Panc1 (cell line): Measurements from ENCODE around the gene KLHL30. TPM values are rescaled to one million over a fixed set of nuclear protein-coding genes. Genes with fewer than 3 reads are reported as not detected.

ENCODE experiments used
- ATAC-seq: fragments of 200-7000 bp; cut with Tn5 transposase; 2 replicates; pipeline ENCODE4 v1.9.1; 2020; ENCODE audit warnings: mild to moderate bottlenecking, moderate library complexity
- BruUV-seq: library from RNA; stranded (reverse); fragments of 400-500 nt; replicated peaks from 2 replicates; lab custom pipeline; 2021; lab: Mats Ljungman, UMichigan
- CTCF ChIA-PET: fragments of 300-600 bp; sonication (Branson Sonifier 250); formaldehyde crosslinking; loops from one replicate; lab custom pipeline; 2022; ENCODE audit warnings: antibody characterized with exemption; lab: Charles Lee
- POLR2A ChIA-PET: fragments of 300-600 bp; sonication (Branson Sonifier 250); formaldehyde crosslinking; loops from one replicate; lab custom pipeline; 2022; ENCODE audit warnings: antibody characterized with exemption; lab: Charles Lee
- DNase-seq: peaks from one replicate; pipeline ENCODE4 v3.0.0-alpha.2; 2010; ENCODE audit warnings: low read depth, low spot score
- H3K27ac ChIP-seq: 2 replicates; pipeline ENCODE4 v1.5.1; 2011; ENCODE audit warnings: mild to moderate bottlenecking, low read length, inconsistent platforms
- H3K27me3 ChIP-seq: fragments of 200-500 bp; sonication (Bioruptor generic); 2 replicates; pipeline ENCODE4 v1.6.0; 2014; ENCODE audit warnings: low read length, inconsistent platforms; ENCODE audit not compliant: control insufficient read depth, insufficient read depth
- H3K36me3 ChIP-seq: fragments of 200-500 bp; sonication (Bioruptor generic); 2 replicates; pipeline ENCODE4 v1.5.1; 2014; ENCODE audit warnings: inconsistent platforms, mild to moderate bottlenecking, low read length, moderate library complexity; ENCODE audit not compliant: control insufficient read depth, insufficient read depth
- H3K4me1 ChIP-seq: 2 replicates; pipeline ENCODE4 v1.5.1; 2011; ENCODE audit warnings: inconsistent platforms, mild to moderate bottlenecking, low read length, moderate library complexity; ENCODE audit not compliant: control insufficient read depth, insufficient read depth
- H3K4me3 ChIP-seq, 2 experiments: 2 replicates each; pipeline ENCODE4 v1.5.1; 2011 to 2012; ENCODE audit warnings: low read depth in 2 of 2, low read length in 2 of 2, mild to moderate bottlenecking in 2 of 2, inconsistent platforms in 1 of 2, moderate library complexity in 1 of 2
- H3K9me3 ChIP-seq: fragments of 200-500 bp; sonication (Bioruptor generic); 2 replicates; pipeline ENCODE4 v1.5.1; 2014; ENCODE audit warnings: low read depth, mild to moderate bottlenecking, inconsistent platforms, low read length, moderate library complexity; ENCODE audit not compliant: control insufficient read depth, insufficient read depth
- POLR2AphosphoS5 ChIP-seq: IDR thresholded peaks from 2 replicates; pipeline ENCODE4 v1.6.1; 2012; ENCODE audit warnings: mild to moderate bottlenecking, low read depth, low read length, moderate library complexity
- SIN3A ChIP-seq: IDR thresholded peaks from 2 replicates; pipeline ENCODE4 v1.6.1; 2012; ENCODE audit warnings: low read depth, mild to moderate bottlenecking, low read length, moderate library complexity, borderline replicate concordance; ENCODE audit not compliant: insufficient read depth
- TCF7L2 ChIP-seq: IDR thresholded peaks from 2 replicates; pipeline ENCODE4 v1.6.1; 2011; ENCODE audit warnings: mild to moderate bottlenecking, low read depth, low read length, inconsistent platforms
- in situ Hi-C: cut with HindIII; loops from 2 replicates; pipeline ENCODE4 v1.10.0; 2016; ENCODE audit warnings: low sequenced_read_pairs, low pct_unique_long_range_greater_than_20kb
- intact Hi-C: fragments of 100-400 bp; cut with micrococcal nuclease; formaldehyde crosslinking; loops from one replicate; pipeline ENCODE4 v1.10.0; 2022; ENCODE audit not compliant: unreplicated experiment
- total RNA-seq: library from RNA; stranded (reverse); gene quantifications from one replicate; pipeline ENCODE4 v1.2.1, GENCODE V29; 2021; ENCODE audit not compliant: unreplicated experiment
- TF ChIP-seq, protein P1 (sequence below): fragments of 450-650 bp; IDR thresholded peaks from 2 replicates; pipeline ENCODE4 v1.5.1; 2017; ENCODE audit warnings: mild to moderate bottlenecking
- TF ChIP-seq, protein P2 (sequence below), 2 experiments: IDR thresholded peaks; 2 replicates each; pipeline ENCODE4 v1.6.1; 2011 to 2012; ENCODE audit warnings: low read depth in 2 of 2, control low read depth in 1 of 2, low read length in 1 of 2, mild to moderate bottlenecking in 1 of 2, moderate library complexity in 1 of 2; ENCODE audit not compliant: insufficient read depth in 1 of 2

Gene KLHL30
- total RNA-seq, 1 experiment from 2014 or later = 0.26 TPM

DNA sequence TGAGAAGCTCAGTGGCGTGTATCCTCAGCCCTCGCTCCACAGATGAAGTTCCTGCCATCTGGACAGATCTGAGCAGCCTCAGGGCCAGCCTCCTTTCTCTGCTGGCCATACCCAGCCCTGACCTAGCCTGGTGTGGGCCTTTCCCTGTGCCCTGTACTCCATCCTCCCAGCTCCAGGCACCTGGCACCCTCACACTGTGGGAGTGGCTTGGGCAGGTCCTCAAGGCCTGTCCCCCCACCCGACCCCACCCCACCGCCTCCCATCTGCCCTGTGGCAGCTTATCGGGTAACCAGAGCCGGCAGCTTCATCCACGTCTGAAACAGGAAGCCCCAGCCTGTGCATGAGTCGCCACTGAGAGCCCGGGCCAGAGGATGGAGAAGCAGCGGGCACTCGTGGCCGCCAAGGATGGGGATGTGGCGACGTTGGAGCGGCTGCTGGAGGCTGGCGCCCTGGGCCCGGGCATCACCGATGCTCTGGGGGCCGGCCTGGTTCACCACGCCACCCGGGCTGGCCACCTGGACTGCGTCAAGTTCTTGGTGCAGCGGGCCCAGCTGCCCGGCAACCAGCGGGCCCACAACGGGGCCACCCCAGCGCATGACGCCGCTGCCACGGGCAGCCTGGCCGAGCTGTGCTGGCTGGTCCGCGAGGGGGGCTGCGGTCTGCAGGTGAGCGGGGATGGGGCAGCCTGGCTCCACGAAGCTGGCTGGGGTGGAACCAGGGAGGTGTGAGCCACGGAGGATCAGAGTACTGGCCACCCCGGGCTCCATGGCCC is 38.2 kb upstream of the KLHL30 start, which contains the start of gene ESPNL:
ESPNL (plus strand) TSS at position 292 of the 772 bp plus-strand sequence; CDS start at position 372, 80 bp downstream.
- no peak for ATAC-seq
- intact Hi-C loops = no loop called here

DNA sequence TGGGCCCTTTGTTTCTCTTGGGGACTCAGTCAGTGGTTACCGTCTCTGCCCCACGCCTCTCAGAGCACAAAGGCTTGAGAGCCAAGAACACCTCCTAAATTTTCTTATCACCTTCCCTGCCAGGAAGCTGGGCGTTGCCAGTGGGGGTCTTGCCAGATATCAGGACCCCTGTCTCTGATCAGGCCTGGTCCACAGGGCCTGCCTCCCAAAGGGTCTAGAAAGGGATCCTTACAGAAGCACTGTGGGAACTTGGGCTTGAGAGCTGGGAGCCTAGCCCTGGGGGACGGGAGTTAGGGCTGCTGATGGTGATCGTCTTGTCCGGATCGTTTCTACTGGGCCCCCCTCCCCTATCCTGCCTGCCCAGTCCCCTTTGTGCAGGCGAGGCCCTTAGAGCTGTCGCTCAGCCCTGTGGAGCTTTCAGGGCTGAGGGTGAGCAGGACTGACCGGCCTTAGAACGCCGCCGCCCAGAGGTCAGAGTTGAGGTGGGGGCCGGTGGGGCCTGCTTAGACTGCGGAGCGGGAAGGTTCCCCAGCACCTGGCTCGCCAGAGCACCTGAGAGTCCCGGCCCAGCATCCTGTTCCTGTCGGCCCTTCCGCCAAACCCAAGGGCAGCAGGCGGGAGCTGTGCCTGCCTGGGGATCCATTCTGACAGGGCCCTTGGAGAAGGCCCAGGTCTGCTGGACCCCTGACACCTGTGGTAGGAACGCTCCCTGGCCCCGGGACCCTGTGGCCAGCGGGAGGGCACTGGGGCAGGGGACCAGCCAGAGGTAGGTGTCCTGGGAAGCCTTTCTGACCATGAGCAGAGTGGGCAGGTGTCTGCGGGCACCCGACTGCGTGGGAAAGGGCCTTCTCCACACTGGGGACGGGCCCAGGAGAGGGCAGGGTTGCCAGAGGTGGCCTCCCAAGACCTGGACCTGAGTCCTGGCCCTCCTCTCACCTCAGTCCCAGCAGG is 37.4 kb upstream of the KLHL30 start:
- Histone ChIP-seq H3K4me1 (peaks cover 7% of the 10 kb centered on the region; the same call in 1 of the 2 replicates), H3K27me3 (no peaks in the 10 kb centered on the region), H3K4me3 (no peak overlapping the region), H3K36me3 (no peaks in the 10 kb centered on the region), H3K27ac (no peak overlapping the region), H3K9me3 (no peaks in the 10 kb centered on the region)
- intact Hi-C loops = no loop called here
- in situ Hi-C loops = no loop called here
- ChIA-PET POLR2A (interaction anchor here (0.6 kb wide), 1 partner anchor 24 kb away, joined by 3 read pairs; no protein-coding TSS in a partner anchor), CTCF (interaction anchor here (0.6 kb wide), 1 partner anchor 37 kb away, joined by 7 read pairs; the partner anchor contains the start of gene KLHL30)
- ATAC-seq (no peak), DNase-seq (no peak)
- no TSS peak for BruUV-seq
- TF ChIP-seq, protein P1, sequence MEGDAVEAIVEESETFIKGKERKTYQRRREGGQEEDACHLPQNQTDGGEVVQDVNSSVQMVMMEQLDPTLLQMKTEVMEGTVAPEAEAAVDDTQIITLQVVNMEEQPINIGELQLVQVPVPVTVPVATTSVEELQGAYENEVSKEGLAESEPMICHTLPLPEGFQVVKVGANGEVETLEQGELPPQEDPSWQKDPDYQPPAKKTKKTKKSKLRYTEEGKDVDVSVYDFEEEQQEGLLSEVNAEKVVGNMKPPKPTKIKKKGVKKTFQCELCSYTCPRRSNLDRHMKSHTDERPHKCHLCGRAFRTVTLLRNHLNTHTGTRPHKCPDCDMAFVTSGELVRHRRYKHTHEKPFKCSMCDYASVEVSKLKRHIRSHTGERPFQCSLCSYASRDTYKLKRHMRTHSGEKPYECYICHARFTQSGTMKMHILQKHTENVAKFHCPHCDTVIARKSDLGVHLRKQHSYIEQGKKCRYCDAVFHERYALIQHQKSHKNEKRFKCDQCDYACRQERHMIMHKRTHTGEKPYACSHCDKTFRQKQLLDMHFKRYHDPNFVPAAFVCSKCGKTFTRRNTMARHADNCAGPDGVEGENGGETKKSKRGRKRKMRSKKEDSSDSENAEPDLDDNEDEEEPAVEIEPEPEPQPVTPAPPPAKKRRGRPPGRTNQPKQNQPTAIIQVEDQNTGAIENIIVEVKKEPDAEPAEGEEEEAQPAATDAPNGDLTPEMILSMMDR = no peak
- TF ChIP-seq, protein P2, sequence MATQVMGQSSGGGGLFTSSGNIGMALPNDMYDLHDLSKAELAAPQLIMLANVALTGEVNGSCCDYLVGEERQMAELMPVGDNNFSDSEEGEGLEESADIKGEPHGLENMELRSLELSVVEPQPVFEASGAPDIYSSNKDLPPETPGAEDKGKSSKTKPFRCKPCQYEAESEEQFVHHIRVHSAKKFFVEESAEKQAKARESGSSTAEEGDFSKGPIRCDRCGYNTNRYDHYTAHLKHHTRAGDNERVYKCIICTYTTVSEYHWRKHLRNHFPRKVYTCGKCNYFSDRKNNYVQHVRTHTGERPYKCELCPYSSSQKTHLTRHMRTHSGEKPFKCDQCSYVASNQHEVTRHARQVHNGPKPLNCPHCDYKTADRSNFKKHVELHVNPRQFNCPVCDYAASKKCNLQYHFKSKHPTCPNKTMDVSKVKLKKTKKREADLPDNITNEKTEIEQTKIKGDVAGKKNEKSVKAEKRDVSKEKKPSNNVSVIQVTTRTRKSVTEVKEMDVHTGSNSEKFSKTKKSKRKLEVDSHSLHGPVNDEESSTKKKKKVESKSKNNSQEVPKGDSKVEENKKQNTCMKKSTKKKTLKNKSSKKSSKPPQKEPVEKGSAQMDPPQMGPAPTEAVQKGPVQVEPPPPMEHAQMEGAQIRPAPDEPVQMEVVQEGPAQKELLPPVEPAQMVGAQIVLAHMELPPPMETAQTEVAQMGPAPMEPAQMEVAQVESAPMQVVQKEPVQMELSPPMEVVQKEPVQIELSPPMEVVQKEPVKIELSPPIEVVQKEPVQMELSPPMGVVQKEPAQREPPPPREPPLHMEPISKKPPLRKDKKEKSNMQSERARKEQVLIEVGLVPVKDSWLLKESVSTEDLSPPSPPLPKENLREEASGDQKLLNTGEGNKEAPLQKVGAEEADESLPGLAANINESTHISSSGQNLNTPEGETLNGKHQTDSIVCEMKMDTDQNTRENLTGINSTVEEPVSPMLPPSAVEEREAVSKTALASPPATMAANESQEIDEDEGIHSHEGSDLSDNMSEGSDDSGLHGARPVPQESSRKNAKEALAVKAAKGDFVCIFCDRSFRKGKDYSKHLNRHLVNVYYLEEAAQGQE (IDR thresholded peaks at IDR 0.05; ENCODE audit: insufficient read depth in 1 of 2, low read depth in 2 of 2, low read length in 1 of 2) = no peak
- no peak for TF ChIP-seq SIN3A
- no peak for TF ChIP-seq TCF7L2
- no peak for TF ChIP-seq POLR2AphosphoS5

More for the DNA sequence above, 38.2 kb upstream of the KLHL30 start, which contains the start of gene ESPNL:
- Histone ChIP-seq H3K27me3 (no peaks in the 10 kb centered on the region), H3K9me3 (no peaks in the 10 kb centered on the region), H3K36me3 (no peaks in the 10 kb centered on the region), H3K4me1 (peaks cover 7% of the 10 kb centered on the region; the same call in 1 of the 2 replicates), H3K27ac (no peak within 1 kb of the TSS), H3K4me3 (no peak within 1 kb of the TSS)
- BruUV-seq = no TSS peak
- DNase-seq = no peak
- ChIA-PET CTCF (no interaction called here), POLR2A (no interaction called here)
- in situ Hi-C loops = no loop called here
- TF ChIP-seq, protein P1 = no peak
- TF ChIP-seq TCF7L2 = no peak
- no peak for TF ChIP-seq SIN3A
- TF ChIP-seq, protein P2 (IDR thresholded peaks at IDR 0.05; ENCODE audit: insufficient read depth in 1 of 2, low read depth in 2 of 2, low read length in 1 of 2) = no peak
- no peak for TF ChIP-seq POLR2AphosphoS5
